Thyroid gland (tissue), 4 donors: ENCODE results near the gene NIPSNAP2.

Experiments used
- POLR2A ChIP-seq, 2 donors: fragments of 450-650 bp; IDR thresholded peaks; one replicate each; pipeline ENCODE4 v1.6.1; 2017; ENCODE audit warnings: antibody characterized with exemption in 2 of 2, mild to moderate bottlenecking in 2 of 2, moderate library complexity in 1 of 2
- TF ChIP-seq, protein P1 (sequence below), 6 experiments: fragments of 200-600 bp in 3 of 6; fragments of 450-650 bp in 3 of 6; sonication (generic) in 3 of 6; IDR thresholded peaks; one replicate each; pipeline ENCODE4 v1.5.1; 2016 to 2019; ENCODE audit warnings: antibody characterized with exemption in 6 of 6, mild to moderate bottlenecking in 2 of 6, inconsistent platforms in 1 of 6, moderate library complexity in 1 of 6

DNA sequence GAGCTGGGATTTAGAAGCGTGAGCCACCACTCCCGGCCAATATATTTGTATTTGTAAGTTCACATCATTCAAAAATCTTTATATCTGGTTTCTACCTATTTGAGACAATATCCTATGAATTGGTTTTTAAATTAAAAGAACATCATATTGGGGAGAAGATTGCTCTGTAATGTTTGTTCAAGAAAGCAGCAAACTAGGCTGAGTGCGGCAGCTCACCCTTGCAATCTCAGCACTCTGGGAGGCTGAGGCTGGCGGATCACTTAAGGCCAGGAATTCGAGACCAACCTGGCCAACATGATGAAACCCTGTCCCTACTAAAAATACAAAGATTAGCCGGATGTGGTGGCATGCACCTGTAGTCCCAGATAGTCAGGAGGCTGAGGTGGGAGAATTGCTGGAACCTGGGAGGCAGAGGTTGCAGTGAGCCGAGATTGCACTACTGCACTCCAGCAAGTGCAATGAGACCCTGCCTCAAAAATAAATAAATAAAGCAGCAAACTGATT, 9.4 kb downstream of the NIPSNAP2 start:
- TF ChIP-seq, protein P1, sequence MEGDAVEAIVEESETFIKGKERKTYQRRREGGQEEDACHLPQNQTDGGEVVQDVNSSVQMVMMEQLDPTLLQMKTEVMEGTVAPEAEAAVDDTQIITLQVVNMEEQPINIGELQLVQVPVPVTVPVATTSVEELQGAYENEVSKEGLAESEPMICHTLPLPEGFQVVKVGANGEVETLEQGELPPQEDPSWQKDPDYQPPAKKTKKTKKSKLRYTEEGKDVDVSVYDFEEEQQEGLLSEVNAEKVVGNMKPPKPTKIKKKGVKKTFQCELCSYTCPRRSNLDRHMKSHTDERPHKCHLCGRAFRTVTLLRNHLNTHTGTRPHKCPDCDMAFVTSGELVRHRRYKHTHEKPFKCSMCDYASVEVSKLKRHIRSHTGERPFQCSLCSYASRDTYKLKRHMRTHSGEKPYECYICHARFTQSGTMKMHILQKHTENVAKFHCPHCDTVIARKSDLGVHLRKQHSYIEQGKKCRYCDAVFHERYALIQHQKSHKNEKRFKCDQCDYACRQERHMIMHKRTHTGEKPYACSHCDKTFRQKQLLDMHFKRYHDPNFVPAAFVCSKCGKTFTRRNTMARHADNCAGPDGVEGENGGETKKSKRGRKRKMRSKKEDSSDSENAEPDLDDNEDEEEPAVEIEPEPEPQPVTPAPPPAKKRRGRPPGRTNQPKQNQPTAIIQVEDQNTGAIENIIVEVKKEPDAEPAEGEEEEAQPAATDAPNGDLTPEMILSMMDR (IDR thresholded peaks at IDR 0.05) = no peak
- TF ChIP-seq POLR2A (IDR thresholded peaks at IDR 0.05) = no peak
